Transverse colon (tissue), 4 donors: Measurements from ENCODE around the gene ZNF263. TPM values are rescaled to one million over a fixed set of nuclear protein-coding genes. Genes with fewer than 3 reads are reported as not detected.
A peak's percentile ranks its signal among the peaks of the same experiment; 100 is the strongest.

Experiments
- DNase-seq: peaks from one replicate; pipeline ENCODE4 v3.0.0-alpha.2; 2019
- H3K27ac ChIP-seq, 4 donors: fragments of 200-600 bp; sonication (generic); 2 replicates each; pipeline ENCODE4 v1.5.1; 2016 to 2018; ENCODE audit warnings: inconsistent platforms in 4 of 4
- H3K27me3 ChIP-seq: fragments of 200-600 bp; sonication (generic); 2 replicates; pipeline ENCODE4 v1.5.1; 2017; ENCODE audit warnings: inconsistent platforms
- H3K36me3 ChIP-seq, 4 donors: fragments of 200-600 bp; sonication (generic); 2 replicates each; pipeline ENCODE4 v1.5.1; 2017 to 2019; ENCODE audit warnings: inconsistent platforms in 4 of 4
- H3K4me1 ChIP-seq, 4 donors: fragments of 200-600 bp; sonication (generic); 2 replicates each; pipeline ENCODE4 v1.5.1; 2017 to 2020; ENCODE audit warnings: inconsistent platforms in 4 of 4
- H3K4me3 ChIP-seq, 4 donors: fragments of 200-600 bp; sonication (generic); 1 replicate in 1 of 4; 2 replicates in 3 of 4; pipeline versions ENCODE4 v1.5.1 to v1.6.1; 2017 to 2019; ENCODE audit warnings: inconsistent platforms in 4 of 4
- H3K9me3 ChIP-seq, 2 donors: fragments of 200-600 bp; sonication (generic); 2 replicates each; pipeline ENCODE4 v1.5.1; 2017 to 2019; ENCODE audit warnings: inconsistent platforms in 2 of 2
- CTCF ChIP-seq, 5 experiments: fragments of 200-600 bp in 3 of 5; fragments of 450-650 bp in 2 of 5; sonication (generic) in 3 of 5; IDR thresholded peaks; 1 replicate in 2 of 5; 2 replicates in 3 of 5; pipeline ENCODE4 v1.5.1; 2016 to 2017; ENCODE audit warnings: antibody characterized with exemption in 5 of 5, inconsistent platforms in 3 of 5, mild to moderate bottlenecking in 2 of 5, moderate library complexity in 1 of 5
- EP300 ChIP-seq: sonication (generic); formaldehyde crosslinking; IDR thresholded peaks from one replicate; pipeline ENCODE4 v1.6.1; 2017; ENCODE audit warnings: antibody characterized with exemption, low read depth
- POLR2A ChIP-seq: fragments of 450-650 bp; IDR thresholded peaks from one replicate; pipeline ENCODE4 v1.6.1; 2016; ENCODE audit warnings: antibody characterized with exemption, mild to moderate bottlenecking, moderate library complexity
- POLR2AphosphoS5 ChIP-seq, 3 donors: sonication (generic); formaldehyde crosslinking; IDR thresholded peaks; one replicate each; pipeline ENCODE4 v1.6.1; 2016; ENCODE audit warnings: antibody characterized with exemption in 3 of 3
- WGBS, 2 donors: methylation state at CpG; one replicate each; pipeline ENCODE4 v1.1.5; 2018; ENCODE audit warnings: low coverage in 1 of 2; 5-methylcytosine and 5-hydroxymethylcytosine counted together
- in situ Hi-C, 4 donors: fragments of 200-750 bp; cut with MboI; loops; one replicate each; pipeline versions ENCODE4 v1.15.0 to v1.15.1; 2017; ENCODE audit warnings: low sequenced_read_pairs in 3 of 4, low pct_ligation_motif_present in 1 of 4, low pct_unique_long_range_greater_than_20kb in 1 of 4
- intact Hi-C: fragments of 100-400 bp; cut with DNase I; formaldehyde crosslinking; loops from one replicate; pipeline ENCODE4 v1.15.1; 2023; ENCODE audit warnings: low total_unique reads
- total RNA-seq, 4 donors: library from RNA; depleted of rRNA; stranded (reverse); fragments of >200 nt; gene quantifications; one replicate each; pipeline ENCODE4 v1.1.0, GENCODE V29; 2016

ZNF263 gene
- total RNA-seq, 4 donors from 2014 or later: 4.6 to 46.0 (median 36.8) TPM

DNA sequence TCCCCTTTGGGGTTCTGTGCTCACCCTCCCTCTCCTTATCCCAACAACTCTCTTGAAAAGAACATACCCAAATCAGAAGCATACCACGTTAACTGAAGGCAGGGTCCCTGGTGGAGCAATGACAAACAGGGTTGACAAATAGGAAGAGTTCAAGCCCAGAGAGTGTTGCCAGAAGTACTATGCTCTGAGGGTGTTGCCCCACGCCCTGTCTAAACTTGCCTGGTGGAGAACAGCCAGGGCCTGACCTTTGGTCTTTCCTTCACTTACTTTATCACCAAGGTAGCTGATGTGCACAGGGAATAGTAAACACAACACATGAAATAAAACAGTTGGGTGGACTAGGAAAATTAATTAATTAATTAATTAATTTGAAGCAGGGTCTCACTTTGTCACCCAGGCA, 45.4 kb downstream of the ZNF263 start:
- Histone ChIP-seq H3K27ac (peak overlapping the region; percentile 4 to 51 (median 24)), H3K4me3 (no peak overlapping the region), H3K27me3 (no peaks in the 10 kb centered on the region), H3K4me1 (peaks cover 0 to 9% (median 0%) of the 10 kb centered on the region in 4 donors), H3K36me3 (no peaks in the 10 kb centered on the region), H3K9me3 (peaks cover 6 to 10% of the 10 kb centered on the region in 2 donors)
- TF ChIP-seq POLR2AphosphoS5 (IDR thresholded peaks at IDR 0.05): no peak
- no peak for TF ChIP-seq POLR2A
- TF ChIP-seq EP300: no peak
- TF ChIP-seq CTCF (IDR thresholded peaks at IDR 0.05): no peak
- intact Hi-C loops (no loop called here), in situ Hi-C loops (no loop called here)
- 55 to 60% methylated on average over 1 to 2 of the region's 2 CpGs for WGBS, 2 donors
- DNase-seq: peak; percentile 57

Other genes with a start within 250 kb of the ZNF263 start
- 100 to 1,000 TPM; 123 to 357 (median 167) TPM for gene BICDL2, start 246.5 kb upstream of the ZNF263 start, total RNA-seq
- gene MMP25, start 236.9 kb upstream of the ZNF263 start, total RNA-seq: 1 to 10 TPM in 3 of 4 donors, not detected in 1; 1.6 to 9.4 (median 1.8) TPM
- 100 to 1,000 TPM in 3 of 4 donors, 10 to 100 TPM in 1; 21.9 to 720 (median 492) TPM for gene IL32, start 217.9 kb upstream of the ZNF263 start, total RNA-seq
- gene ZSCAN10, start 184.2 kb upstream of the ZNF263 start, total RNA-seq: not detected
- 10 to 100 TPM in 3 of 4 donors, 1 to 10 TPM in 1; 5.2 to 16.3 (median 15.5) TPM for gene ZNF205, start 170.9 kb upstream of the ZNF263 start, total RNA-seq
- gene ZNF213, start 148.5 kb upstream of the ZNF263 start, total RNA-seq: 10 to 100 TPM; 12.1 to 64.3 (median 16.1) TPM
- gene OR1F1, start 95.3 kb upstream of the ZNF263 start, total RNA-seq: not detected
- gene ZNF200, start 48.3 kb upstream of the ZNF263 start, total RNA-seq: 10 to 100 TPM in 1 of 4 donors, 1 to 10 TPM in 3; 4.9 to 13.0 (median 7.4) TPM
- 1 to 10 TPM in 1 of 4 donors, under 1 TPM in 3; 0.37 to 1.4 (median 0.54) TPM for gene MEFV, start 26.9 kb upstream of the ZNF263 start, total RNA-seq
- 1 to 10 TPM in 2 of 4 donors, under 1 TPM in 1, not detected in 1; 0.20 to 4.3 (median 2.5) TPM for gene TIGD7, start 21.9 kb downstream of the ZNF263 start, total RNA-seq
- gene ZNF75A, start 22.0 kb downstream of the ZNF263 start, total RNA-seq: 10 to 100 TPM; 12.3 to 53.9 (median 25.5) TPM
- gene OR2C1, start 72.4 kb downstream of the ZNF263 start, total RNA-seq: not detected
- 10 to 100 TPM in 3 of 4 donors, under 1 TPM in 1; 1.00 to 12.7 (median 11.6) TPM for gene ZSCAN32, start 117.5 kb downstream of the ZNF263 start, total RNA-seq
- gene ZNF174, start 117.7 kb downstream of the ZNF263 start, total RNA-seq: 10 to 100 TPM in 2 of 4 donors, 1 to 10 TPM in 2; 7.9 to 14.8 (median 11.4) TPM
- gene ZNF597, start 160.0 kb downstream of the ZNF263 start, total RNA-seq: 1 to 10 TPM in 2 of 4 donors, under 1 TPM in 2; 0.37 to 2.4 (median 0.91) TPM
- gene NAA60, start 160.2 kb downstream of the ZNF263 start, total RNA-seq: 100 to 1,000 TPM in 1 of 4 donors, 10 to 100 TPM in 3; 57.3 to 247 (median 72.9) TPM
- not detected for gene C16orf90, start 212.0 kb downstream of the ZNF263 start, total RNA-seq
- 10 to 100 TPM in 1 of 4 donors, 1 to 10 TPM in 3; 3.4 to 84.0 (median 8.4) TPM for gene CLUAP1, start 217.5 kb downstream of the ZNF263 start, total RNA-seq